Epithelial cell of proximal tubule (primary cell): Measurements from ENCODE around the gene CENPU. TPM values are rescaled to one million over a fixed set of nuclear protein-coding genes. Genes with fewer than 3 reads are reported as not detected.
"Not testable (repeated sequence)": the region's sequence is repeated elsewhere in the genome, so short reads cannot be mapped to it uniquely, and the experiment has no call there.

Source experiments
- DNase-seq: peaks from one replicate; pipeline ENCODE4 v3.0.0-alpha.2; 2011; ENCODE audit warnings: low read depth
- H3K4me3 ChIP-seq: 2 replicates; pipeline ENCODE4 v1.5.1; 2011; ENCODE audit warnings: low read depth, mild to moderate bottlenecking, low read length
- total RNA-seq: library from RNA; depleted of rRNA; stranded (reverse); fragments of >200 nt; gene quantifications from 2 replicates; pipeline ENCODE4 v1.2.3, GENCODE V29; 2015
- TF ChIP-seq, protein P1 (sequence below): conservative IDR thresholded peaks from 2 replicates; pipeline ENCODE4 v1.5.1; 2012; ENCODE audit warnings: low read depth, mild to moderate bottlenecking, low read length

CENPU gene, protein sequence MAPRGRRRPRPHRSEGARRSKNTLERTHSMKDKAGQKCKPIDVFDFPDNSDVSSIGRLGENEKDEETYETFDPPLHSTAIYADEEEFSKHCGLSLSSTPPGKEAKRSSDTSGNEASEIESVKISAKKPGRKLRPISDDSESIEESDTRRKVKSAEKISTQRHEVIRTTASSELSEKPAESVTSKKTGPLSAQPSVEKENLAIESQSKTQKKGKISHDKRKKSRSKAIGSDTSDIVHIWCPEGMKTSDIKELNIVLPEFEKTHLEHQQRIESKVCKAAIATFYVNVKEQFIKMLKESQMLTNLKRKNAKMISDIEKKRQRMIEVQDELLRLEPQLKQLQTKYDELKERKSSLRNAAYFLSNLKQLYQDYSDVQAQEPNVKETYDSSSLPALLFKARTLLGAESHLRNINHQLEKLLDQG
- 33.7 and 75.8 TPM in 2 replicates for total RNA-seq

DNA sequence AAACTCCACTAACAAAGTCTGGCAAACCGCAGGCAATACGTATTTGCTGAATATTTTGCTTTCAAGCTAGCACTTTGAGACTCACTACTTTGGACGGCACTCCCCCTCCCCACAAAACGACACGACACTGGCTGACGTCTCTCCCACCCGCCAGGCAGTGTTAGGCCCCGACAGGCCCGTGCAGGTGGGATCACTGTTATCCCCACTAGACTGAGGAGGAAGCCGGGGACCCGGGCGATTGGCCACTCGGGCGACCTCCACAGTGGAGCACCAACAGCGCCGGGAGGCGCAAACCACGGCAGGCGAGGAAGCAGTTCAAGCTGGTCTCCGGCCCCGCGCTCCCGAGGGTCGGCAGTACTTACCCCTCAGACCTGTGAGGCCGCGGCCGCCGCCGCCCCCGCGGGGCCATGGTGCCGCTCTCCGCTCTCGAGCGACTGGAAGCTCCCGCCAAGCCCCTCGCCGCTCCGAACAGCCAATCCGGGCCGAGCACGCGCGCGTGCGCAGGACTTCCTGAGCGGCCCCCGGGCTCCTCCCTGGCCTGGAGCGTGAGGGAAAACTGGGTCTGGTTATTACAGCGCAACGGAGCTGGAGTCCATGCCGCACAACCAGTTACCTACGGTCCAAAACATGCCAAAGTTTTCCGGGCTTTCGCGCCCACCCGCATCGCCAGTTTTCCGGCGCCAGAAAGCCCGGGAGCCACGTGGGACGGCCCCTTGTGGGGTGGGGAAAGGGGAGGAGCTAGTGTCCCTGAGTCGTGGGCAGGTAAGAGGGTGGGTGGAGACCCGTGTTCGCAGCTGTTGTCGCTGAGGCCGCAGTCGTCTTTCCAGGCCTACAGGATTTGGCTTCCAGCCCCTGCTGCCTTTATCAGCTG lies at the start of gene CENPU:
Gene CENPU, minus strand, starts transcription at position 443 of the 871 bp plus-strand sequence. Its CDS starts 34 bp downstream, at position 409.
- H3K4me3 ChIP-seq: peak within 1 kb of the TSS; percentile 65
- TF ChIP-seq, protein P1, sequence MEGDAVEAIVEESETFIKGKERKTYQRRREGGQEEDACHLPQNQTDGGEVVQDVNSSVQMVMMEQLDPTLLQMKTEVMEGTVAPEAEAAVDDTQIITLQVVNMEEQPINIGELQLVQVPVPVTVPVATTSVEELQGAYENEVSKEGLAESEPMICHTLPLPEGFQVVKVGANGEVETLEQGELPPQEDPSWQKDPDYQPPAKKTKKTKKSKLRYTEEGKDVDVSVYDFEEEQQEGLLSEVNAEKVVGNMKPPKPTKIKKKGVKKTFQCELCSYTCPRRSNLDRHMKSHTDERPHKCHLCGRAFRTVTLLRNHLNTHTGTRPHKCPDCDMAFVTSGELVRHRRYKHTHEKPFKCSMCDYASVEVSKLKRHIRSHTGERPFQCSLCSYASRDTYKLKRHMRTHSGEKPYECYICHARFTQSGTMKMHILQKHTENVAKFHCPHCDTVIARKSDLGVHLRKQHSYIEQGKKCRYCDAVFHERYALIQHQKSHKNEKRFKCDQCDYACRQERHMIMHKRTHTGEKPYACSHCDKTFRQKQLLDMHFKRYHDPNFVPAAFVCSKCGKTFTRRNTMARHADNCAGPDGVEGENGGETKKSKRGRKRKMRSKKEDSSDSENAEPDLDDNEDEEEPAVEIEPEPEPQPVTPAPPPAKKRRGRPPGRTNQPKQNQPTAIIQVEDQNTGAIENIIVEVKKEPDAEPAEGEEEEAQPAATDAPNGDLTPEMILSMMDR: no peak
- peak; percentile 83 for DNase-seq

DNA sequence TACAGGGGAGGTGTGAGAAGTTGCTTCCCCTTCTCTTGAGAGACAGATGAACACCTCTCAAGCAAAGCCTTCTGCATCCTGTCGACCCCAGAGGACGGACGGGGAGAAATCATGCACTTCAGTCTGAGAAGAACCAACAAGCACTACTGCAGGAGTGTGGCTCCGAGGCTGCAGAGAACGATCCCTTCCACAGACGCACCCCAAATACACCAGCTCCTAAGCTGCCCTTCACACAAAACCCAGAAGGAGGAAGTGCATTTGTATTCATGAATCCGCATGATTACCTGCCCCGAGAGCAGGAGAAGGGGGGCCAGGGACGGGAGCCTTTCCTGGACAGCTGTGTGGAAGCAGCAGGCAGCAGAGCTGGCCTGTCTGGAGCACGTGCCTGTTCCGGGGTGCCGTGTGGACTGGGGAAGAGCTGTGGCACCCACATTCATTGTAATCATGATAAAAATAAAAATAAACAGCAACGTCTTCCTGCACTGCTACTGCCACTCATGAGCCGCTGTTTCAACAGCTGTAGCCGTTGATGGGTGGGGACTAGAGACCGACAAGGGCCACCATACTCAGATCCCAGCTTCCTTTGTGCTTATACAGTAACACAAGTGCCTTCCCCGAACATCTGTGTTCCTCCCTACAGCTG lies 49.0 kb upstream of the CENPU start:
- H3K4me3 ChIP-seq: no peak overlapping the region
- no peak for DNase-seq
- TF ChIP-seq, protein P1: no peak

DNA sequence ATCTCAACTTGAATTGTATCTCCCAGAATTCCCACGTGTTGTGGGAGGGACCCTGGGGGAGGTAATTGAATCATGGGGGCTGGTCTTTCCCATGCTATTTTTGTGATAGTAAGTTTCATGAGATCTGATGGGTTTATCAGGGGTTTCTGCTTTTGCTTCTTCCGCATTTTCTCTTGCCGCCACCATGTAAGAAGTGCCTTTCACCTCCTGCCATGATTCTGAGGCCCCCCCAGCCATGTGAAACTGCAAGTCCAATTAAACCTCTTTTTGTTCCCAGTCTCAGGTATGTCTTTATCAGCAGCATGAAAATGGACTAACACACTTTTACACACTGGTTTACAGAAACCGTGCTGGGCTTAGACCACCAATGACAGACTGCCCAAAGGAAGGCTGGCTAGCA lies 45.3 kb upstream of the CENPU start:
- DNase-seq, H3K4me3 ChIP-seq: not testable (repeated sequence)

DNA sequence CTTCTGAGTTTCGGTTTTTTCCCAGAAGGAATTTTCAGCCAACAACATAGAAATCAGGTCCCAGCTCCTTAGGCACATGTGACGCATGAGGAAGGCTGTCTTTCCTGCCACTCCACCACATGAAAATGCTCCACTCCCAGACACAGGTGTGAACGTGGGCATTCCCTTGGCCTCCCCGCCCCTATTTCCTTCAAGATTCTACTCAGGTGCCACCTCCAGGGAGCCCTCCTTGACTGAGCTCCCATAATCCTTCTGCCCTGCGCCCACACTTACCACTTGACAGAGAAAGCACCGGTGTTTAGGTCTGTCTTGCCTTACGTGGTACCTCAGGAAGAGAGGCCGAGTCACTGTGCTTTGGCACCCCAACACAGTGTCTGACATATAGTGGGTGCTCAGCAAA lies 44.4 kb upstream of the CENPU start:
- TF ChIP-seq, protein P1: no peak
- no peak for DNase-seq
- H3K4me3 ChIP-seq: no peak overlapping the region

DNA sequence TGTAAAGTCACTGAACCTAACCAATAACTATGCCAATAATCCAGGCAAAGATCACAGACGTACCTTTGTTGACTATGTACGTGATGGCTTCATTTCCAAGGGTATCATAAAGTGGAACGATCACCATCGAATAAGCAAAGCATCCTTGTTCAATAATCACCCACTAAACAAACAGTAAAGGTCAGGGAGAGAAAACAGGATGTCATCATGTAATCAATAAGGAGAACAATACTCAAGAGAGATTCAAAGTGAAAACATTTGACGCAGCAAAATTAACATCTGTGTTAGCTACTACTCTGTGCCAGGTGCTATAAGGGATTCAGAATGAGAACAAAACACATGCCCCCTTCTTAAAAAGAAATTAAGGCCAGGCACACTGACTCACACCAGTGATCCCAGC lies 42.9 kb upstream of the CENPU start:
- TF ChIP-seq, protein P1: no peak
- no peak for DNase-seq
- H3K4me3 ChIP-seq: no peak overlapping the region

DNA sequence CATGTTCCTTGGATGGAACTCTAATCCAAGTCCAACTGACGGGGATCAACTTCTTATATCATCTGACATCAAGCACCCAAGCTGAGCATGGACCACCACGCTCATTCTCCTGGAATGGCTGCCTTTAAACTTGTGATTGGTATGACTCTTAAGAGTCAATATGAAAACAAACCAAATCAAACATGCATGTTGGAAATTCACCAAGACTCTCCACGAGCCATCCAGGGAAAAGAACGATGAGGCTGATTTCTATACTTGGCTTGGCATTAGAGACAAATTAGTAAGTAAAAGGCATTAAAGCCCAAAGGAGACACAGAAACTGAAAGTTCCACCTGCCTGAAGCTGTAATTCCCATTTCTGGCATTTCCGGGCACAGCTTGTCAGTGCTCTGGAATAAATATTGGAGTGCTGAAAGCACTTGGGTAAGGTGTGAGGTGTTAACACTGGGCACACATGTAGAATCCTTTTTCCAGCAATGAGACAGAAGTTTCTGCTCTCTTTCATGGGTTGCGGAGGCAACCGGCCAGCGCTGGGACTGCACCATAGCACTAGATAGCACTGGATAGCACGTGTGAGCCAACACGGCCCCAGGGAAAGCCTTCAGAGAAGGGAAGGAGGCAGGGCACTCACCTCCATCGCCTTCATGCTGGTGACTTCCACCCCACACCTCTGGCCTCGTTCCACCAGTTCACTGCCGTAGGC lies 42.1 kb upstream of the CENPU start:
- TF ChIP-seq, protein P1: no peak
- H3K4me3 ChIP-seq: no peak overlapping the region
- no peak for DNase-seq
